SK-N-SH treated with all-trans-retinoic acid at 6 μM for 48 hours (cell line): ENCODE data around the gene SPACDR.

Experiments used
- ATAC-seq: fragments of 200-7000 bp; cut with Tn5 transposase; 3 replicates; pipeline ENCODE4 v1.9.1; 2020; ENCODE audit warnings: mild to moderate bottlenecking, moderate library complexity
- ARNTL ChIP-seq: fragments of 450-650 bp; formaldehyde crosslinking; IDR thresholded peaks from 2 replicates; pipeline ENCODE4 v1.5.0; 2020; ENCODE audit warnings: low read depth, mild to moderate bottlenecking, moderate library complexity, borderline replicate concordance
- BACH2 ChIP-seq: fragments of 250-450 bp; sonication (Bioruptor Pico); IDR thresholded peaks from 2 replicates; pipeline ENCODE4 v1.9.0; 2021; ENCODE audit warnings: mild to moderate bottlenecking, borderline replicate concordance
- CREB5 ChIP-seq: fragments of 250-450 bp; sonication (Bioruptor Pico); IDR thresholded peaks from 2 replicates; pipeline ENCODE4 v1.5.1; 2020; ENCODE audit warnings: low read depth, mild to moderate bottlenecking, moderate library complexity
- CSDC2 ChIP-seq: fragments of 250-450 bp; sonication (Bioruptor Pico); IDR thresholded peaks from 2 replicates; pipeline ENCODE4 v1.5.0; 2020; ENCODE audit warnings: mild to moderate bottlenecking, moderate library complexity
- CSRNP3 ChIP-seq: fragments of 250-450 bp; sonication (Bioruptor Pico); IDR thresholded peaks from 2 replicates; pipeline ENCODE4 v1.5.1; 2021; ENCODE audit warnings: mild to moderate bottlenecking, moderate library complexity
- ESRRG ChIP-seq: fragments of 250-450 bp; sonication (Bioruptor Pico); IDR thresholded peaks from 2 replicates; pipeline ENCODE4 v1.6.1; 2021; ENCODE audit warnings: mild to moderate bottlenecking
- GLIS3 ChIP-seq: fragments of 250-450 bp; sonication (Bioruptor Pico); IDR thresholded peaks from 2 replicates; pipeline ENCODE4 v1.5.0; 2020; ENCODE audit warnings: mild to moderate bottlenecking, moderate library complexity
- ISL1 ChIP-seq: fragments of 250-450 bp; sonication (Bioruptor Pico); IDR thresholded peaks from 2 replicates; pipeline ENCODE4 v2.1.2; 2022; ENCODE audit warnings: mild to moderate bottlenecking, moderate library complexity
- OSR1 ChIP-seq: fragments of 250-450 bp; sonication (Bioruptor Pico); IDR thresholded peaks from 2 replicates; pipeline ENCODE4 v1.8.0; 2022; ENCODE audit warnings: moderate library complexity, mild to moderate bottlenecking, inconsistent platforms
- RARB ChIP-seq: fragments of 250-450 bp; sonication (Bioruptor Pico); IDR thresholded peaks from 2 replicates; pipeline ENCODE4 v1.8.0; 2021; ENCODE audit warnings: mild to moderate bottlenecking, moderate library complexity
- SNAI2 ChIP-seq: fragments of 250-450 bp; sonication (Bioruptor Pico); IDR thresholded peaks from 2 replicates; pipeline ENCODE4 v1.5.0; 2020; ENCODE audit warnings: mild to moderate bottlenecking, moderate library complexity
- TCF4 ChIP-seq: fragments of 250-450 bp; sonication (Bioruptor Pico); IDR thresholded peaks from 2 replicates; pipeline ENCODE4 v1.8.0; 2021; ENCODE audit warnings: mild to moderate bottlenecking, moderate library complexity, borderline replicate concordance
- TOX ChIP-seq: fragments of 250-450 bp; sonication (Bioruptor Pico); IDR thresholded peaks from 2 replicates; pipeline ENCODE4 v1.8.0; 2021; ENCODE audit warnings: mild to moderate bottlenecking, moderate library complexity, borderline replicate concordance
- TSHZ2 ChIP-seq: fragments of 250-450 bp; sonication (Bioruptor Pico); IDR thresholded peaks from 2 replicates; pipeline ENCODE4 v1.5.0; 2020; ENCODE audit warnings: mild to moderate bottlenecking, moderate library complexity
- ZC3H10 ChIP-seq: fragments of 250-450 bp; sonication (Bioruptor Pico); IDR thresholded peaks from 2 replicates; pipeline ENCODE4 v1.5.1; 2021; ENCODE audit warnings: mild to moderate bottlenecking, moderate library complexity
- ZFP3 ChIP-seq: fragments of 250-450 bp; sonication (Bioruptor Pico); IDR thresholded peaks from 2 replicates; pipeline ENCODE4 v1.5.0; 2020; ENCODE audit warnings: mild to moderate bottlenecking, moderate library complexity
- ZFP30 ChIP-seq: fragments of 450-650 bp; formaldehyde crosslinking; IDR thresholded peaks from 2 replicates; pipeline ENCODE4 v1.5.0; 2022; ENCODE audit warnings: mild to moderate bottlenecking, moderate library complexity
- ZNF565 ChIP-seq: fragments of 450-650 bp; formaldehyde crosslinking; conservative IDR thresholded peaks from 2 replicates; pipeline ENCODE4 v1.5.0; 2020; ENCODE audit warnings: low read depth, mild to moderate bottlenecking, moderate library complexity
- ZNF8 ChIP-seq: fragments of 450-650 bp; formaldehyde crosslinking; IDR thresholded peaks from 2 replicates; pipeline ENCODE4 v1.5.0; 2020; ENCODE audit warnings: mild to moderate bottlenecking, moderate library complexity
- TF ChIP-seq, protein P1 (sequence below): fragments of 250-450 bp; sonication (Bioruptor Pico); IDR thresholded peaks from 2 replicates; pipeline ENCODE4 v1.8.0; 2021; ENCODE audit warnings: low read depth, mild to moderate bottlenecking, moderate library complexity, borderline replicate concordance
- TF ChIP-seq, protein P2 (sequence below): fragments of 250-450 bp; sonication (Bioruptor Pico); IDR thresholded peaks from 2 replicates; pipeline ENCODE4 v1.8.0; 2020; ENCODE audit warnings: mild to moderate bottlenecking, moderate library complexity, borderline replicate concordance

SPACDR gene, protein sequence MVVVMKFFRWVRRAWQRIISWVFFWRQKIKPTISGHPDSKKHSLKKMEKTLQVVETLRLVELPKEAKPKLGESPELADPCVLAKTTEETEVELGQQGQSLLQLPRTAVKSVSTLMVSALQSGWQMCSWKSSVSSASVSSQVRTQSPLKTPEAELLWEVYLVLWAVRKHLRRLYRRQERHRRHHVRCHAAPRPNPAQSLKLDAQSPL

DNA sequence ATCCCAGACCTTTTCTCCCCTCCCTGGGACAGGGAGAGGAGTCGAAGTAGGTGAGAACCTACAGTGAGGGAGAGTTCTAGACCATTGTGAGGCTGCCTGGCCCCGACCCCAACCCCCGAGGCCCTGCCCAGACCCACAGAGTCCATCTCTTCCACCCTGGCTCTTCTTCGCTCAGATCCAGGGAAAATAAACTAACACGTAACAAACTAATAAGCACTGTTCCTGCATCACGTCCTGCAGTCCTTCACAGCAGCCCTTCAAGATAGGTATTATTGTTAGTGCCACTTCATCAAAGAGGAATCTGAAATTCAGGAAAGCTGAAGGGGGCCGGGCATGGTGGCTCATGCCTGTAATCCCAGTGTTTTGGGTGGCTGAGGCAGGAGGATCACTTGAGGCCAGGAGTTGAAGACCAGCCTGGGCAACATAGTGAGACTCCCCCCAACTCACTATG, at the start of gene SPACDR:
SPACDR (minus strand) TSS at position 51 of the 451 bp plus-strand sequence. CDS start 235 bp downstream, outside the sequence.
- TF ChIP-seq SNAI2 = no peak
- TF ChIP-seq TSHZ2 = no peak
- no peak for TF ChIP-seq CSDC2 (CRISPR knock-in tag)
- TF ChIP-seq ZFP3 (CRISPR knock-in tag) = no peak
- TF ChIP-seq OSR1 (CRISPR knock-in tag) = no peak
- no peak for TF ChIP-seq TOX (CRISPR knock-in tag)
- no peak for TF ChIP-seq CREB5 (CRISPR knock-in tag)
- TF ChIP-seq ISL1 (CRISPR knock-in tag) = no peak
- TF ChIP-seq BACH2 (CRISPR knock-in tag) = no peak
- TF ChIP-seq ZFP30 (CRISPR knock-in tag) = no peak
- TF ChIP-seq TCF4 (CRISPR knock-in tag) = no peak
- no peak for TF ChIP-seq GLIS3 (CRISPR knock-in tag)
- TF ChIP-seq ARNTL = no peak
- TF ChIP-seq RARB (CRISPR knock-in tag) = no peak

DNA sequence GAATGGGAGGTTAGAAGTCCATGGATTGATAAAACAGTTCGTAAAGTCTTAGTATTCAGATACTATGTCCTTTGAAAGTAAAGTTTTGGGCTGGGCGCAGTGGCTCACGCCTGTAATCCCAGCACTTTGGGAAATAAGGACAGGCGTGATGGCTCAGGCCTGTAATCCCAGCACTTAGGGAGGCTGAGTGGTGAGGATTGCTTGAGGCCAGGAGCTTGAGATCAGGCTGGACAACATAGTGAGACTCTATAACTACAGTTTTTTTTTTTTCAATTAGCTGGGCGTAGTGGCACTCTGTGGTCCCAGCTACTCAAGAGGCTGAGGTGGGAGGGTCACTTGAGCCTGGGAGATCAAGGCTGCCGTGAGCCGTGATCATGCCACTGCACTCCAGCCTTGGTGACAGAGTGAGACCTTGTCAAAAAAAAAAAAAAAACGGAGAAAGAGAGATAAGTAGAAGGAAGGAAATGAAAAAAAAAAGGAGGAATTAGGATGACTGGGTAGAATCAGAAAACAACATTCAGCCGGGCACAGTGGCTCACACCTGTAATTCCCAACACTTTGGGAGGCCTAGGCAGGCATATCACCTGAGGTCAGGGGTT, 49.3 kb upstream of the SPACDR start:
- no peak for ATAC-seq
- no peak for TF ChIP-seq ZNF565
- TF ChIP-seq ZFP30 (CRISPR knock-in tag) = no peak
- TF ChIP-seq TCF4 (CRISPR knock-in tag) = no peak
- no peak for TF ChIP-seq SNAI2
- TF ChIP-seq, protein P1, sequence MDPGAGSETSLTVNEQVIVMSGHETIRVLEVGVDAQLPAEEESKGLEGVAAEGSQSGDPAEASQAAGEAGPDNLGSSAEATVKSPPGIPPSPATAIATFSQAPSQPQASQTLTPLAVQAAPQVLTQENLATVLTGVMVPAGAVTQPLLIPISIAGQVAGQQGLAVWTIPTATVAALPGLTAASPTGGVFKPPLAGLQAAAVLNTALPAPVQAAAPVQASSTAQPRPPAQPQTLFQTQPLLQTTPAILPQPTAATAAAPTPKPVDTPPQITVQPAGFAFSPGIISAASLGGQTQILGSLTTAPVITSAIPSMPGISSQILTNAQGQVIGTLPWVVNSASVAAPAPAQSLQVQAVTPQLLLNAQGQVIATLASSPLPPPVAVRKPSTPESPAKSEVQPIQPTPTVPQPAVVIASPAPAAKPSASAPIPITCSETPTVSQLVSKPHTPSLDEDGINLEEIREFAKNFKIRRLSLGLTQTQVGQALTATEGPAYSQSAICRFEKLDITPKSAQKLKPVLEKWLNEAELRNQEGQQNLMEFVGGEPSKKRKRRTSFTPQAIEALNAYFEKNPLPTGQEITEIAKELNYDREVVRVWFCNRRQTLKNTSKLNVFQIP (CRISPR knock-in tag) = no peak
- TF ChIP-seq ISL1 (CRISPR knock-in tag) = no peak
- no peak for TF ChIP-seq CSRNP3 (CRISPR knock-in tag)
- no peak for TF ChIP-seq CREB5 (CRISPR knock-in tag)
- no peak for TF ChIP-seq BACH2 (CRISPR knock-in tag)
- TF ChIP-seq CSDC2 (CRISPR knock-in tag) = no peak
- no peak for TF ChIP-seq ZNF8
- no peak for TF ChIP-seq TOX (CRISPR knock-in tag)
- TF ChIP-seq ARNTL = no peak
- TF ChIP-seq OSR1 (CRISPR knock-in tag) = no peak
- TF ChIP-seq ESRRG (CRISPR knock-in tag) = no peak
- no peak for TF ChIP-seq ZFP3 (CRISPR knock-in tag)
- TF ChIP-seq, protein P2, sequence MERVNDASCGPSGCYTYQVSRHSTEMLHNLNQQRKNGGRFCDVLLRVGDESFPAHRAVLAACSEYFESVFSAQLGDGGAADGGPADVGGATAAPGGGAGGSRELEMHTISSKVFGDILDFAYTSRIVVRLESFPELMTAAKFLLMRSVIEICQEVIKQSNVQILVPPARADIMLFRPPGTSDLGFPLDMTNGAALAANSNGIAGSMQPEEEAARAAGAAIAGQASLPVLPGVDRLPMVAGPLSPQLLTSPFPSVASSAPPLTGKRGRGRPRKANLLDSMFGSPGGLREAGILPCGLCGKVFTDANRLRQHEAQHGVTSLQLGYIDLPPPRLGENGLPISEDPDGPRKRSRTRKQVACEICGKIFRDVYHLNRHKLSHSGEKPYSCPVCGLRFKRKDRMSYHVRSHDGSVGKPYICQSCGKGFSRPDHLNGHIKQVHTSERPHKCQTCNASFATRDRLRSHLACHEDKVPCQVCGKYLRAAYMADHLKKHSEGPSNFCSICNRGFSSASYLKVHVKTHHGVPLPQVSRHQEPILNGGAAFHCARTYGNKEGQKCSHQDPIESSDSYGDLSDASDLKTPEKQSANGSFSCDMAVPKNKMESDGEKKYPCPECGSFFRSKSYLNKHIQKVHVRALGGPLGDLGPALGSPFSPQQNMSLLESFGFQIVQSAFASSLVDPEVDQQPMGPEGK (CRISPR knock-in tag) = no peak
- no peak for TF ChIP-seq TSHZ2
- no peak for TF ChIP-seq ZC3H10 (CRISPR knock-in tag)
- no peak for TF ChIP-seq RARB (CRISPR knock-in tag)

More for the DNA sequence above, at the start of gene SPACDR:
- ATAC-seq = no peak
